Subcutaneous preadipocyte (primary cell): ENCODE measurements around the gene KIF15. TPM values are rescaled to one million over a fixed set of nuclear protein-coding genes. Genes with fewer than 3 reads are reported as not detected.

ENCODE experiments used
- total RNA-seq: library from RNA; depleted of rRNA; stranded (reverse); fragments of >200 nt; gene quantifications from 2 replicates; pipeline ENCODE4 v1.2.3, GENCODE V29; 2012

Gene KIF15
- total RNA-seq = 10.7 and 17.4 TPM in 2 replicates

GRCh38 chr3:44761424-44762169 is at the start of gene KIF15, which contains the start of gene KIAA1143:
Gene KIF15 (plus strand): TSS chr3:44761794. CDS start chr3:44761866, 72 bp downstream.
Gene KIAA1143 (minus strand): TSS chr3:44761619. CDS start chr3:44761602, 17 bp downstream.

GRCh38 chr3:44712455-44713075 is 49.0 kb upstream of the KIF15 start, which contains the start of gene ZNF502:
Gene ZNF502 (plus strand): TSS chr3:44712660. CDS start chr3:44720262, 7,602 bp downstream.

GRCh38 chr3:44729384-44729910 is 32.1 kb upstream of the KIF15 start, which contains the start of gene ZNF501:
Gene ZNF501 (plus strand): TSS chr3:44729635. CDS start chr3:44734422, 4,787 bp downstream.

GRCh38 chr3:44861412-44862225 is 100.0 kb downstream of the KIF15 start, which contains the start of gene TMEM42:
Gene TMEM42 (plus strand): TSS chr3:44861912. CDS start chr3:44861925, 13 bp downstream.

GRCh38 chr3:44874308-44874707 is 112.7 kb downstream of the KIF15 start, which contains the start of gene TGM4:
Gene TGM4 (plus strand): TSS chr3:44874608. CDS start chr3:44874679, 71 bp downstream.

Other genes starting within 250 kb of the KIF15 start
- 3.7 and 5.5 TPM in 2 replicates for gene ZKSCAN7, start 206.6 kb upstream of the KIF15 start, total RNA-seq
- gene ZNF660, start 176.8 kb upstream of the KIF15 start, total RNA-seq = 0.20 and 1.8 TPM in 2 replicates
- gene ZNF197, start 136.8 kb upstream of the KIF15 start, total RNA-seq = 9.9 and 12.3 TPM in 2 replicates
- gene ZNF35, start 113.1 kb upstream of the KIF15 start, total RNA-seq = 7.7 and 10.4 TPM in 2 replicates
- 4.3 and 4.4 TPM in 2 replicates for gene ZNF502, start 49.1 kb upstream of the KIF15 start, total RNA-seq
- 4.3 and 6.6 TPM in 2 replicates for gene ZNF501, start 32.2 kb upstream of the KIF15 start, total RNA-seq
- 21.3 and 26.8 TPM in 2 replicates for gene KIAA1143, start 175 bp upstream of the KIF15 start, total RNA-seq
- gene TMEM42, start 100.1 kb downstream of the KIF15 start, total RNA-seq = 11.3 and 17.6 TPM in 2 replicates
- under 0.01 and 0.39 TPM in 2 replicates for gene TGM4, start 112.8 kb downstream of the KIF15 start, total RNA-seq
- gene ZDHHC3, start 214.4 kb downstream of the KIF15 start, total RNA-seq = 64.5 and 87.8 TPM in 2 replicates
- 37.5 and 40.4 TPM in 2 replicates for gene EXOSC7, start 214.4 kb downstream of the KIF15 start, total RNA-seq